RPMI7951 (cell line): ENCODE data around the gene FNBP1. TPM values are rescaled to one million over a fixed set of nuclear protein-coding genes. Genes with fewer than 3 reads are reported as not detected.
"Not testable (repeated sequence)": the region's sequence is repeated elsewhere in the genome, so short reads cannot be mapped to it uniquely, and the experiment has no call there.

ENCODE experiments used
- DNase-seq: peaks from one replicate; pipeline ENCODE4 v3.0.0-alpha.2; 2012; ENCODE audit warnings: low read depth
- total RNA-seq: library from RNA; depleted of rRNA; stranded (reverse); fragments of >200 nt; shearing (Covaris generic); gene quantifications from 2 replicates; pipeline ENCODE4 v1.2.3, GENCODE V29; 2014

FNBP1 gene
- total RNA-seq, 1 experiment from 2014 or later: 20.1 TPM

- DNase-seq: no peak
Observed at GRCh38 chr9:130022566-130023143, 20.3 kb downstream of the FNBP1 start.

- not testable (repeated sequence) for DNase-seq
Observed at GRCh38 chr9:130021842-130022241, 21.1 kb downstream of the FNBP1 start.

- no peak for DNase-seq
Observed at GRCh38 chr9:130021123-130021522, 21.9 kb downstream of the FNBP1 start.

- DNase-seq: no peak
Observed at GRCh38 chr9:130020618-130021017, 22.4 kb downstream of the FNBP1 start.

GRCh38 chr9:130018265-130018664 lies 24.7 kb downstream of the FNBP1 start:
- DNase-seq: no peak

- DNase-seq: not testable (repeated sequence)
Observed at GRCh38 chr9:130017510-130017909, 25.5 kb downstream of the FNBP1 start.

- DNase-seq: no peak
Observed at GRCh38 chr9:130017076-130017475, 25.9 kb downstream of the FNBP1 start.

GRCh38 chr9:130015353-130016019 lies 27.5 kb downstream of the FNBP1 start:
- DNase-seq: no peak

GRCh38 chr9:130013326-130013725 lies 29.7 kb downstream of the FNBP1 start:
- DNase-seq: no peak

- DNase-seq: no peak
Observed at GRCh38 chr9:130010151-130010988, 32.6 kb downstream of the FNBP1 start.

GRCh38 chr9:130009546-130009945 lies 33.4 kb downstream of the FNBP1 start:
- not testable (repeated sequence) for DNase-seq

GRCh38 chr9:130008538-130008937 lies 34.5 kb downstream of the FNBP1 start:
- DNase-seq: no peak

- DNase-seq: not testable (repeated sequence)
Observed at GRCh38 chr9:130006952-130007351, 36.0 kb downstream of the FNBP1 start.

GRCh38 chr9:130003943-130004552 lies 38.9 kb downstream of the FNBP1 start:
- DNase-seq: no peak

- DNase-seq: no peak
Observed at GRCh38 chr9:130002320-130002719, 40.7 kb downstream of the FNBP1 start.

- no peak for DNase-seq
Observed at GRCh38 chr9:130001190-130001589, 41.8 kb downstream of the FNBP1 start.

- DNase-seq: no peak
Observed at GRCh38 chr9:129999141-129999510, 43.9 kb downstream of the FNBP1 start.

- DNase-seq: no peak
Observed at GRCh38 chr9:129998491-129999140, 44.4 kb downstream of the FNBP1 start.

GRCh38 chr9:129997706-129998105 lies 45.3 kb downstream of the FNBP1 start:
- DNase-seq: not testable (repeated sequence)

GRCh38 chr9:129996161-129996830 lies 46.7 kb downstream of the FNBP1 start:
- no peak for DNase-seq
